ENCODE data around the gene CPNE5. TPM values are rescaled to one million over a fixed set of nuclear protein-coding genes. Genes with fewer than 3 reads are reported as not detected.

CPNE5 gene
- total RNA-seq, 1 donor from 2014 or later = 0.58 TPM

DNA sequence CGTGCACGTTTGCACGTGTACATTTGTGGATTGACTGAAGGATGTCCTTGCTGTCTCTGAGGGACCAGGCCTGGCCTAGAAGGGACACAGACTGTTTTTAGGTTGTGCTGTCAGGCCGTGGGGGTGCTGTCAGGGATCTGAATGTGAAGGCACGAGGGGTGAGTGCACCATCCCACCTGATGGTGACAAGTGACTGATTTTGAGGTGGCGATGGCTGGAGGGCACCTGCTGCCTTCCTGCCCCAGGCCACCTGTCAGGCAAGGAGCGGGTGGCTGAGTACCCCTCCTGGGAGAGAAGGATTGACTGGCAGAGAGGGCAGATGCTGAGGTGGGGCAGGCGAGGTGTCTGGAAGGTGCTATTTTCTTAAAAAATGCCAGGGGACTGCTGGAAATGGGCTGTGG, 140.4 kb downstream of the CPNE5 start:
- TF ChIP-seq, protein P1, sequence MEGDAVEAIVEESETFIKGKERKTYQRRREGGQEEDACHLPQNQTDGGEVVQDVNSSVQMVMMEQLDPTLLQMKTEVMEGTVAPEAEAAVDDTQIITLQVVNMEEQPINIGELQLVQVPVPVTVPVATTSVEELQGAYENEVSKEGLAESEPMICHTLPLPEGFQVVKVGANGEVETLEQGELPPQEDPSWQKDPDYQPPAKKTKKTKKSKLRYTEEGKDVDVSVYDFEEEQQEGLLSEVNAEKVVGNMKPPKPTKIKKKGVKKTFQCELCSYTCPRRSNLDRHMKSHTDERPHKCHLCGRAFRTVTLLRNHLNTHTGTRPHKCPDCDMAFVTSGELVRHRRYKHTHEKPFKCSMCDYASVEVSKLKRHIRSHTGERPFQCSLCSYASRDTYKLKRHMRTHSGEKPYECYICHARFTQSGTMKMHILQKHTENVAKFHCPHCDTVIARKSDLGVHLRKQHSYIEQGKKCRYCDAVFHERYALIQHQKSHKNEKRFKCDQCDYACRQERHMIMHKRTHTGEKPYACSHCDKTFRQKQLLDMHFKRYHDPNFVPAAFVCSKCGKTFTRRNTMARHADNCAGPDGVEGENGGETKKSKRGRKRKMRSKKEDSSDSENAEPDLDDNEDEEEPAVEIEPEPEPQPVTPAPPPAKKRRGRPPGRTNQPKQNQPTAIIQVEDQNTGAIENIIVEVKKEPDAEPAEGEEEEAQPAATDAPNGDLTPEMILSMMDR (conservative IDR thresholded peaks at IDR 0.05; ENCODE audit: low read depth, low read length) = no peak
- H3K4me3 ChIP-seq (ENCODE audit: low read depth, low read length) = no peak overlapping the region
- DNase-seq (ENCODE audit: low read depth) = no peak

DNA sequence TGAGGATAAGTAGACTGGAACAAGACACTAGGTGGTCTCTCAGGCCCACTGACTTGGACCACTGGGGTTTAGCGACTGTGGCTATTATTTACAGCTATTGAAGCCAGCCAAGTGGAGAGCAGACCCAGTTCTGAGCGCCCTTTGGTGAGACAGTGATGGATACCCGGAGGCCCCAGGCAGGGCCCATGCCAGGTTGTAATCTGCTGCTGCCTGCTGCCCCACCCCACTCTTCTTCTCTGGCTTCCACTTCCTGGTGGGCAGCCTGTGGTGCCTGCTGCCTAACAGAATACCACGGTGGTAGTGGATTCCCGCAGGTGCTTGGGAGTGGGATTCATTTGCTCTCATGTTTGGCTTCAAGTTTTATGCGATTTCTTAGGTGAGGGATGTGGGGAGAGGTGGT, 141.0 kb downstream of the CPNE5 start:
- DNase-seq (ENCODE audit: low read depth) = no peak
- no peak overlapping the region for H3K4me3 ChIP-seq (ENCODE audit: low read depth, low read length)
- TF ChIP-seq, protein P1 (conservative IDR thresholded peaks at IDR 0.05; ENCODE audit: low read depth, low read length) = no peak

DNA sequence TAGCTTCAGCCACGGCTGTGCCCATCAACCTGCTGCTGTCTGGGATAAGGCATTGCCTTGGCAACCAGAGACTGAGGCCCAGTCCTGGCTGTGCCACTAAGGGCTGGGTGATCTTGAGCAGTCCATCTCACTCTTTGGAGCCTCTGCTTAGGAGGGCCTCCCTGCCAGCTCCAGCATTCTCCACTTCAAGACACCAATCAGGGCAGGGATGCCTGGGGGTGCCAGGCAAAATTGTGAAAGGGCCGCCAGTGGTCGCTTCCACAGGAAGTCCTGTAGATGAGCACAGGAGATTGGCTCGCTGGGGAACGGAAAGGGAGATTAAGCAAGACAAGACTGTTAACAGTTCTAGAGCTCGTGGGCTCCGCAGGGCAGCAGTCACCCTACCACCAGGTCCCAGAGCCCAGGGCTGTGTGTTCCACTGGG, 141.8 kb downstream of the CPNE5 start, which contains the start of gene RAB44:
RAB44 (plus strand) TSS at position 346 of the 423 bp plus-strand sequence. CDS start 6,410 bp downstream, outside the sequence.
- DNase-seq (ENCODE audit: low read depth) = no peak
- TF ChIP-seq, protein P1 (conservative IDR thresholded peaks at IDR 0.05; ENCODE audit: low read depth, low read length) = no peak
- H3K4me3 ChIP-seq (ENCODE audit: low read depth, low read length) = no peak within 1 kb of the TSS

DNA sequence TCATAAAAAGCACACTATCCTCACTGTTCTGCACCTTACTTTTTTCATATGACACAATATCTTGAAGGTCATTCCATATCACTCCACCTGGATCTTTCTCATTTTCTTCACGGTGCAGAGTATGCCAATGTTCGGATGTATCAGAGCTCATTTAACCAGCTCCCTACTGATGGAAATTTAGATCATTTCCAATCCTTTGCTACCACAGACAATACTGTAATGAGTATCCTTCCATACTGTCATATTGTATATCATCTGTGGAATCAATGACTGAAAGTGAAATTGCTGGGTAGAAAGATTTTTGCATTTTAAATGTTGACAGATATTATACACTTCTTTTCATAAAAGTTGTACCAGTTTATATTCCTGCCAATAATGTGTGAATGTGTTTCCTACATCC, 143.8 kb downstream of the CPNE5 start:
- TF ChIP-seq, protein P1 (conservative IDR thresholded peaks at IDR 0.05; ENCODE audit: low read depth, low read length) = no peak
- DNase-seq (ENCODE audit: low read depth) = no peak
- H3K4me3 ChIP-seq (ENCODE audit: low read depth, low read length) = no peak overlapping the region

DNA sequence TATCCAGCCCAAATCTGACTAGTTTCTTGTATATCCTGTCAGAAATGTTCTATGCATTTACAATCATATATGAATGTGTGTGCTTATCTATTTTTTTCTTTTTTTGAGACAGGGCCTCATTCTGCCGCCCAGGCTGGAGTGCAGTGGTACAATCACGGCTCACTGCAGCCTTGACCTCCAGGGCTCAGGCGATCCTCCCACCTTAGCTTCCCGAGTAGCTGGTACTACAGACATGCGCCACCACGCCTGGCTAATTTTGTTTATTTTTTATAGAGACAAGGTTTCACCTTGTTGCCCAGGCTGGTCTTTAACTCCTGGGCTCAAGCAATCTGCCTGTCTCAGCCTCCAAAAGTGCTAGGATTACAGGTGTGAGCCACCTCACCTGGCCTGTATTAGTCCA, 144.6 kb downstream of the CPNE5 start:
- no peak overlapping the region for H3K4me3 ChIP-seq (ENCODE audit: low read depth, low read length)
- TF ChIP-seq, protein P1 (conservative IDR thresholded peaks at IDR 0.05; ENCODE audit: low read depth, low read length) = no peak
- DNase-seq (ENCODE audit: low read depth) = no peak

DNA sequence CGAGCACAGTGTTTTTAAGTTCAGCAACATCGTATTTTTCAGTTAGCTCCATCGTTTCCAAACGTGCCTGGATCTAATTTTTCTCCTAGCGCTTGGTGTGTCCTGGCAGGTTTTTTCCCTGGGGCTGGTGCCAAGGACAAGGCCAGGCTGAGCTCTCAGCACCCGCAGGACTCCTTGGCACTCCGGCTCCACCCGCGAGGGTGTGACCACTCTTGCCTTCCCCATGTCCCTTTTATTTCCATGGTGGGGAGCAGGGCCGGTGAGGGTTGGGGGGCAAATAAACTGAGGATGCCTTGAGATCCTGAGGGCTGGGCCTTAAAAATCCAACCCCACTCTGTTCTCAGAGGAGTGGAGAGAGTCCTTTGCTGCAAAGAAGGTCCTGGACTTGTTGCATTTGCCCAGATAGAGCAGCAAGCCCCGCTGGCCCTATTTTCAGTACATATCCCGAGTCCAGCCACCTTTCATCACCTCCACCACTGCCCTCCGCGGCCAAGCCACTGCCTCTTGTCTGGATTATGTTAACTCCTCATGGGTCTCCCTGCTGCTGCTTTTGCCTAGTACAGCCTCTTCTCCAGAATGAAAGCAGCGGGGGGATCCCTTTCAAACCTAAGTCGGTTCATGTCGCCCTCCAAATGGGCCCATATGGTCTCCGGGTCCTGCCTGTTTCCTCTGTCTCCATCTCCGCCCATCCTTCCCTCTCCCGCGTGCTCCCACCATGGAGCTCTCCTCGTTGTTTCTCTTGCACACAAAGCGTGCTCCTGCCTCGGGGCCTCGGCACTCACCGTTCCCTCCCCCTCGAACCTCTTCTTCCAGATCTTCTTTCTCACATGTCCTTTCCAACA, 146.2 kb downstream of the CPNE5 start:
- DNase-seq (ENCODE audit: low read depth) = no peak
- H3K4me3 ChIP-seq (ENCODE audit: low read depth, low read length) = no peak overlapping the region
- TF ChIP-seq, protein P1 (conservative IDR thresholded peaks at IDR 0.05; ENCODE audit: low read depth, low read length) = no peak

DNA sequence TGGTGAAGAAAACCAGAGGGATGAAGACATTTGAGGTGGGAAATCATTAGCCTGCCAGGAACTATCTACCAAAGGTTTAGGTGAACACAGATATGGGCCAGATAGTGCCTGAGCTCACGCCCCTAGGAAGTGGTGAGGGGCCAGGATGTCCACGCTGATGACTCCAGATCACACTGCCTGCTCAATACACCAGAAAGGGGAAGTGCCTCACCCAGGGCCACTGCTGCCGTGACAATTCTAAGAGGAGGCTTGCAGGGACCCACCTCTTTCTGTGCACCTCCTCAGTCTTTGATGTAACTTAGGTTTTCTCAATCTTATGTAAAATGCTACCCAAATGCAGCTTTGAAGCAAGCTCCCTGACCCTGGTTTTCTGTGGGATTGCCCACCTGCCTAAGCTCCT, 147.0 kb downstream of the CPNE5 start:
- no peak overlapping the region for H3K4me3 ChIP-seq (ENCODE audit: low read depth, low read length)
- no peak for DNase-seq (ENCODE audit: low read depth)
- TF ChIP-seq, protein P1 (conservative IDR thresholded peaks at IDR 0.05; ENCODE audit: low read depth, low read length) = no peak

Data from epithelial cell of proximal tubule (primary cell).